WTC11 (cell line): ENCODE data around the gene CBX6. TPM values are rescaled to one million over a fixed set of nuclear protein-coding genes. Genes with fewer than 3 reads are reported as not detected.

Source experiments
- ATAC-seq: fragments of 200-7000 bp; cut with Tn5 transposase; 2 replicates; pipeline ENCODE4 v1.10.0; 2021; ENCODE audit warnings: mild to moderate bottlenecking, moderate library complexity
- CTCF ChIA-PET: fragments of 300-600 bp; sonication (Branson Sonifier 250); formaldehyde crosslinking; loops from one replicate; lab custom pipeline; 2021; ENCODE audit warnings: antibody characterized with exemption; lab: Charles Lee
- POLR2A ChIA-PET: fragments of 350-600 bp; sonication (Branson Sonifier 250); formaldehyde crosslinking; loops from one replicate; lab custom pipeline; 2021; ENCODE audit warnings: antibody characterized with exemption; lab: Charles Lee
- DNase-seq: peaks from one replicate; pipeline ENCODE4 v3.0.0; 2021; ENCODE audit warnings: low spot score
- H3K27ac Mint-ChIP-seq: 2 replicates; pipeline ENCODE4 v1.8.0; 2021; ENCODE audit warnings: mixed read lengths
- H3K27me3 Mint-ChIP-seq: 2 replicates; pipeline ENCODE4 v1.8.0; 2021; ENCODE audit warnings: low read depth, mild to moderate bottlenecking, moderate library complexity, mixed read lengths
- H3K36me3 Mint-ChIP-seq: 2 replicates; pipeline ENCODE4 v1.8.0; 2021; ENCODE audit warnings: mixed read lengths
- H3K4me1 Mint-ChIP-seq: 2 replicates; pipeline ENCODE4 v1.8.0; 2022; ENCODE audit warnings: mixed read lengths
- H3K4me3 Mint-ChIP-seq: 2 replicates; pipeline ENCODE4 v1.8.0; 2021; ENCODE audit warnings: mild to moderate bottlenecking, moderate library complexity, mixed read lengths
- H3K9me3 Mint-ChIP-seq: 2 replicates; pipeline ENCODE4 v1.8.0; 2021; ENCODE audit warnings: mixed read lengths
- AR ChIP-seq: fragments of 250-450 bp; sonication (Bioruptor Pico); IDR thresholded peaks from 2 replicates; pipeline ENCODE4 v1.9.0; 2021; ENCODE audit warnings: mild to moderate bottlenecking
- ATF2 ChIP-seq: sonication (generic); formaldehyde crosslinking; IDR thresholded peaks from 2 replicates; pipeline ENCODE4 v1.8.1; 2022; ENCODE audit warnings: low read depth, missing genetic modification reagents, borderline replicate concordance
- CDX4 ChIP-seq: fragments of 250-450 bp; sonication (Bioruptor Pico); IDR thresholded peaks from 2 replicates; pipeline ENCODE4 v1.9.0; 2021; ENCODE audit warnings: moderate library complexity, mild to moderate bottlenecking, inconsistent platforms, borderline replicate concordance
- CTCF ChIP-seq: fragments of 200-600 bp; IDR thresholded peaks from 2 replicates; pipeline ENCODE4 v1.8.0; 2022; ENCODE audit warnings: antibody characterized with exemption
- E2F1 ChIP-seq: sonication (generic); formaldehyde crosslinking; IDR thresholded peaks from 2 replicates; pipeline ENCODE4 v1.8.0; 2022; ENCODE audit warnings: mild to moderate bottlenecking, missing genetic modification reagents
- ESRRA ChIP-seq: sonication (generic); formaldehyde crosslinking; IDR thresholded peaks from 2 replicates; pipeline ENCODE4 v1.8.1; 2022; ENCODE audit warnings: mild to moderate bottlenecking, missing genetic modification reagents, borderline replicate concordance
- ETV6 ChIP-seq: sonication (generic); formaldehyde crosslinking; IDR thresholded peaks from 2 replicates; pipeline ENCODE4 v1.8.1; 2022; ENCODE audit warnings: mild to moderate bottlenecking, missing genetic modification reagents
- FOXP1 ChIP-seq: sonication (generic); formaldehyde crosslinking; IDR thresholded peaks from 2 replicates; pipeline ENCODE4 v1.8.0; 2022; ENCODE audit warnings: missing genetic modification reagents, mild to moderate bottlenecking, moderate library complexity, borderline replicate concordance
- GRHL2 ChIP-seq: fragments of 250-450 bp; sonication (Bioruptor Pico); IDR thresholded peaks from 2 replicates; pipeline ENCODE4 v1.8.0; 2022; ENCODE audit warnings: mild to moderate bottlenecking, moderate library complexity; ENCODE audit not compliant: insufficient replicate concordance, severe bottlenecking
- HMGA2 ChIP-seq: fragments of 250-450 bp; sonication (Bioruptor Pico); IDR thresholded peaks from 2 replicates; pipeline ENCODE4 v1.4.0; 2021; ENCODE audit warnings: mild to moderate bottlenecking, moderate library complexity
- HMGXB4 ChIP-seq: sonication (generic); formaldehyde crosslinking; IDR thresholded peaks from 2 replicates; pipeline ENCODE4 v1.8.1; 2023; ENCODE audit warnings: mild to moderate bottlenecking, moderate library complexity, missing genetic modification reagents
- JUN ChIP-seq: sonication (generic); formaldehyde crosslinking; IDR thresholded peaks from 2 replicates; pipeline ENCODE4 v1.8.0; 2023; ENCODE audit warnings: mild to moderate bottlenecking, missing genetic modification reagents
- MAX ChIP-seq: sonication (generic); formaldehyde crosslinking; IDR thresholded peaks from 2 replicates; pipeline ENCODE4 v1.8.0; 2022; ENCODE audit warnings: mild to moderate bottlenecking, missing genetic modification reagents
- MLX ChIP-seq: sonication (generic); formaldehyde crosslinking; IDR thresholded peaks from 2 replicates; pipeline ENCODE4 v1.8.1; 2023; ENCODE audit warnings: mild to moderate bottlenecking, missing genetic modification reagents, moderate library complexity
- NR3C1 ChIP-seq: sonication (generic); formaldehyde crosslinking; conservative IDR thresholded peaks from 2 replicates; pipeline ENCODE4 v1.8.1; 2023; ENCODE audit warnings: low read depth, mild to moderate bottlenecking, missing genetic modification reagents
- SMAD4 ChIP-seq: sonication (generic); formaldehyde crosslinking; IDR thresholded peaks from 2 replicates; pipeline ENCODE4 v1.8.0; 2022; ENCODE audit warnings: mild to moderate bottlenecking, missing genetic modification reagents
- TEAD1 ChIP-seq: sonication (generic); formaldehyde crosslinking; IDR thresholded peaks from 2 replicates; pipeline ENCODE4 v1.8.0; 2022; ENCODE audit warnings: mild to moderate bottlenecking, missing genetic modification reagents
- USF1 ChIP-seq: sonication (generic); formaldehyde crosslinking; IDR thresholded peaks from 2 replicates; pipeline ENCODE4 v1.8.0; 2022; ENCODE audit warnings: mild to moderate bottlenecking, missing genetic modification reagents
- ZBTB43 ChIP-seq: sonication (generic); formaldehyde crosslinking; IDR thresholded peaks from 2 replicates; pipeline ENCODE4 v1.8.1; 2023; ENCODE audit warnings: mild to moderate bottlenecking, missing genetic modification reagents
- ZNF138 ChIP-seq: sonication (generic); formaldehyde crosslinking; conservative IDR thresholded peaks from 2 replicates; pipeline ENCODE4 v1.8.1; 2022; ENCODE audit warnings: mild to moderate bottlenecking, moderate library complexity, missing genetic modification reagents
- ZNF219 ChIP-seq: sonication (generic); formaldehyde crosslinking; IDR thresholded peaks from 2 replicates; pipeline ENCODE4 v1.8.0; 2023; ENCODE audit warnings: missing genetic modification reagents, mild to moderate bottlenecking, borderline replicate concordance
- ZNF317 ChIP-seq: sonication (generic); formaldehyde crosslinking; IDR thresholded peaks from 2 replicates; pipeline ENCODE4 v1.8.1; 2023; ENCODE audit warnings: low read depth, mild to moderate bottlenecking, moderate library complexity, missing genetic modification reagents, borderline replicate concordance
- total RNA-seq: library from RNA; stranded (reverse); gene quantifications from 3 replicates; pipeline ENCODE4 v1.2.3, GENCODE V29; 2021

CBX6 gene
- total RNA-seq, 1 experiment from 2014 or later: 27.0 TPM

- TF ChIP-seq TEAD1 (CRISPR knock-in tag): no peak
- no peak for TF ChIP-seq SMAD4
- TF ChIP-seq CDX4 (CRISPR knock-in tag): no peak
- TF ChIP-seq AR (CRISPR knock-in tag): no peak
Measured at GRCh38 chr22:38869663-38870062, 2.4 kb downstream of the CBX6 start (continued).

GRCh38 chr22:38868886-38869381 is 3.1 kb downstream of the CBX6 start:
- Mint-ChIP-seq H3K9me3 (no peaks in the 10 kb centered on the region), H3K27ac (no peak overlapping the region), H3K27me3 (no peaks in the 10 kb centered on the region; the same call in 1 of the 2 replicates), H3K4me1 (peaks cover 32% of the 10 kb centered on the region), H3K4me3 (no peak overlapping the region), H3K36me3 (peaks cover 13% of the 10 kb centered on the region; the same call in 1 of the 2 replicates)
- ChIA-PET CTCF (interaction anchor here (0.6 to 5.4 kb wide), 31 partner anchors 8 to 280 kb away, joined by 3 to 67 read pairs (median 5); no protein-coding TSS in a partner anchor), POLR2A (no interaction called here)
- DNase-seq (peak; percentile 91), ATAC-seq (peak; percentile 43)
- TF ChIP-seq MAX (CRISPR knock-in tag) (peak; percentile 66), NR3C1 (CRISPR knock-in tag) (no peak), JUN (no peak), GRHL2 (CRISPR knock-in tag) (no peak), ZBTB43 (no peak), MLX (CRISPR knock-in tag) (no peak), HMGXB4 (CRISPR knock-in tag) (no peak), ZNF317 (no peak), ATF2 (CRISPR knock-in tag) (no peak), ZNF138 (CRISPR knock-in tag) (0 out of 2 replicates have a peak, but pooled peaks have one; percentile 19), ETV6 (CRISPR knock-in tag) (no peak), ESRRA (CRISPR knock-in tag) (no peak), ZNF219 (CRISPR knock-in tag) (no peak), FOXP1 (no peak), USF1 (CRISPR knock-in tag) (no peak), HMGA2 (no peak), E2F1 (no peak), CTCF (peak; percentile 88)
